Purkinje cell (primary cell): Measurements from ENCODE around the gene CHRNE. TPM values are rescaled to one million over a fixed set of nuclear protein-coding genes. Genes with fewer than 3 reads are reported as not detected.

ENCODE experiments used
- polyA plus RNA-seq: library from polyadenylated mRNA; unstranded; fragments of >200 nt; fragmentation: Nextera tagmentation; gene quantifications from 2 replicates; pipeline ENCODE4 v1.2.1, GENCODE V29; 2014

The CHRNE gene
- polyA plus RNA-seq: not detected in 2 replicates

DNA sequence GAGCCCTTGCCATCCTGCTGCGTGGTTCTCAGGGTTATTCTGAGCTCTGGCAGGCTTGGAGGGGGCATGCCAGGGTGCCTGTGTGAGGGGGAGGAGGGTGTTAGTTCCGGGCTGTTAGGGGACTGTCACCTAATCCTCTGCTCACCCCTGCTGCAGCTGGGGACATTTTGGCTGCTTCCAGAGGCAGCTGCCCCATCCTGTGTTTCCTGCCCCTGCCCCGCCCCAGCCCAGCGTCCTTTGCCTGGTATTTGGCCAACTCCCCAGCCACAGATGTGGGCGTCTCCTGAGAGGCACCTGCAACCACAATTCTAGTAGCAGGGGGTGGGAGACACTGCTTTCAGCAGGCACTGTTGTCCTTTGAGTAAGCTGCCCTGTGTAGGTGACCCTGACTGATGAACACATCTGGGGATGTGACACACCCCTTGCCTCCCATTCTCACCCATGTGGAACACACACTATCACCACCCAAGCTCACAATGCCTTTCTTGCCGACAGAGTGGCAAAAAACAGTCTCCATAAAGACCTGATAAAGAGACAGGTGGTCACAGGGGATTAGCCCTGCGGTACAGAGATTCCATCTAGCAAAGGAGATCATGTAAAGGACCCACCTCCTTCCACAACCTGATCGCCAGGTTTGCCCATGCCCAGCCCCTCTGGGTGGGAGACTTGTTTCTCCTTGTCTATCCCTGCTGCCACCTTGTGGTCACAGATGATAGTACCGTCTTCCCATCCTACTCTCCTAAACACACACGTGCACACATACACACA, at the start of gene CHRNE:
Gene CHRNE (minus strand): TSS at position 48 of the 768 bp plus-strand sequence. CDS start 35 bp downstream, at position 13.

DNA sequence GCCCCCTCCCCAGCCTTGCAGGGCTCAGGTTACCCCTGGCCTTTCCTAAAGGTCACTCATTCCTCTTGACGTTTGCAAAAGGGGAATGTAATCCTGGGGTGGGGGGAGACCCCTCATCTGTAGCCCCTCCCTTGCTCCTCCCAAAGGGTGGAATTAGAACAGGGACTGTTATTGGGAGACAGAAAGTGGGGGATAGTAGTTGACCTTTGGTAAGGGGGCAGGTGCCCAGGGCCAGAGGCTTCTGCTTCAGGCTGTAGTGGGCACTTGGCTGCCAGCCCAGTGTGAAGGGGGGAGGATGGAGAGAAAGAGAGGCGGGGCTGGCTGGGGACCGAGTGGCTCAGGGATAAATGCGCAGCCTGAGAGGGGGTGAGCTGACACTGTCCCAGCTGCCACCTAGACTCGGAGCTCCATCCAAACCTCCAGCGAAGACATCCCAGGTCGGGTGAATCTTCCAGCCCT, 47.9 kb upstream of the CHRNE start, which contains the start of gene ENO3:
Gene ENO3 (plus strand): TSS at position 374 of the 459 bp plus-strand sequence. CDS start 711 bp downstream, outside the sequence.

DNA sequence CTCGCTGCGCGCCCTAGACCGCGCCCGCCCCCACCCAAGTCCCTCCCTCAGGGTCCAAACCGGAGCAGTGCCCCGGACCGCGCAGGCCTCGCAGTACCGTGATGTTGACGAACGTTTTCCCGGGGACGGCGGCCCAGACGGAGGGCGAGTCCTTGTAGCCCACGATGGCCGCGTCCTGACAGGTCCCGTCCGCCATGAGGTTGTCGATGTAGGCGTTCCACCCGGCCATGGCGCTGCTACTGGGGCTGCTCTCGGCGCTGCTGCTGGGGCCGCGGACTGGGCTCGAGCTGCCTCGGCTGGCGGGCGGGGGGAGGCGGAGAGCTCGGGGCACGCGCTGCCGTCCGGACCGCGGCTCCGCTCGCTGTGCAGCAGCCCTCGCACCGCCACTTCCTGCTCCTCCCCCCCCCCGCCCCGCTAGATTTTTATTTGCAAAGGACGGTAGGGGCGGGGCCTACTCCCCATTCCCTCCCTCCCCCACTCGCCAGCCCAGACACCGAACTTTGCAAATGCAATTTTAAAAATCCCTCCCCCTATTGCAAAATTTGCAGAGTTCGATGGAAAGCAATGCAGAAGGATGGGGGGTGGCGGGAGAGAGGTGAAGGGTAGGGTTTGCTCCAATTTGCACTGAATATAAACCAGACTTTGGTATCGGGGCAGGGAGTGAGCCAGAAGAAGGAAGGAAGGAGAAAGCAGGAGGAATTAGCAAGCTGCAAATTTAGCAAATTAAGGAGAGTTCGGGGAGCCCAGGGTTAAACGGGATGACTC, 45.5 kb upstream of the CHRNE start, which contains the start of gene PFN1:
Gene PFN1 (minus strand): TSS at position 365 of the 765 bp plus-strand sequence. CDS start 136 bp downstream, at position 229.

DNA sequence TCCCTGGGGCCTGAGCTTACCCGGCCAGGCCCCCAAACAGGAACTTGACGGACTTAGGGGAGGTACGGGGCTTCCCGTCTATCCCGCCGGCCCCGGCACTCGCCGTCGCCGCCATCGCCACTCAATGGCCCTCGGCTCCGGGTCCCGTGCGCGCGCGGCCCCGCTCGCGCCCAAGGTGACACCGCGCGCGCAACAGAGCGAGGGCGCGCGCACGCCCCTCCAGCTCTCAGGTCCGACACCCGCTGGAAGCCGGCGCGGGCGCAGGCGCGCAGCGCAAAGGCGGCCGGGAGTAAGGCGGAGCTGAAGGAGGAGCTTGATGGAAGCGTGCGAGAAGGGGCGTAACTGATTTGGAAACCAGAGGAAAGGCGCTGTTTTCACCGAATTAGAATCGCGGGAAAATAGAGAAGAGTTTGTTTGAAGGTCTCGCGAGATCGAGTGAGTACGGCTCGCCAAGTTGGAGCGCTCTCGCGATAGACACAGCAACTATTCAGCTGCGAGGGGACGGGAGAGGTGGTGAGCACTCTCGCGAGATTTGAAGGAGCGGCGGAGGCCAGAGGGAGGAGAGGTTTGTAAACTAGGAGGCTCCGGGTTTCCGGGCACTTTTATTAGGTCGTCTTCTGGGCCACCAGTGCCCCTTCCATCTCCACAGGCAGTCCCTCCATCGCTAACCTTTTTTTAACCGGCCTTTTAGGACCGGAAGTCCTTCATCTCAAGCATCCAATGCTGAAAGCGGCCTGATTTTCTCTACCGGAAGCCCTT, 37.1 kb upstream of the CHRNE start, which contains the start of the genes RNF167 and SLC25A11:
Gene RNF167 (plus strand): TSS at position 473 of the 759 bp plus-strand sequence. CDS start 642 bp downstream, outside the sequence.
Gene SLC25A11 (minus strand): TSS at position 251 of the 759 bp plus-strand sequence. CDS start 136 bp downstream, at position 115.

DNA sequence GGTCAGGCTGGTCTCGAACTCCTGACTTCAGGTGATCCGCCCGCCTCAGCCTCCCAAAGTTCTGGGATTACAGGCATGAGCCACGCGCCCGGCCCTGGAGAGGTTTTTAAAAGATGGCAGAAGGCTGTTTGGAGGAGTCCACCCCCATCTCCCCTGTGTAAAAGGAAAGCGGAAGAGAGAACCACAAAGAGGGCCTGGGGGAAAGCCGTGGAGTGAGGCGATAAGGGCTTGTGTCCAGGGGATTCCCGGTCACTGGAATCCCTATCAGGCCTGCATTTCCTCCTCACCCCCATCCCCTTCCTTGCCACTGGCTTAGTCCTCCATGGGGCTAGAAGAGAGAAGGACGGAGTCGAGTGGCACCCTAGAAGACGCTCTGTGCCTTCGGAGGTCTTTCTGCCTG, 29.1 kb upstream of the CHRNE start, which contains the start of gene GP1BA:
Gene GP1BA (plus strand): TSS at position 315 of the 400 bp plus-strand sequence. CDS start 328 bp downstream, outside the sequence.

DNA sequence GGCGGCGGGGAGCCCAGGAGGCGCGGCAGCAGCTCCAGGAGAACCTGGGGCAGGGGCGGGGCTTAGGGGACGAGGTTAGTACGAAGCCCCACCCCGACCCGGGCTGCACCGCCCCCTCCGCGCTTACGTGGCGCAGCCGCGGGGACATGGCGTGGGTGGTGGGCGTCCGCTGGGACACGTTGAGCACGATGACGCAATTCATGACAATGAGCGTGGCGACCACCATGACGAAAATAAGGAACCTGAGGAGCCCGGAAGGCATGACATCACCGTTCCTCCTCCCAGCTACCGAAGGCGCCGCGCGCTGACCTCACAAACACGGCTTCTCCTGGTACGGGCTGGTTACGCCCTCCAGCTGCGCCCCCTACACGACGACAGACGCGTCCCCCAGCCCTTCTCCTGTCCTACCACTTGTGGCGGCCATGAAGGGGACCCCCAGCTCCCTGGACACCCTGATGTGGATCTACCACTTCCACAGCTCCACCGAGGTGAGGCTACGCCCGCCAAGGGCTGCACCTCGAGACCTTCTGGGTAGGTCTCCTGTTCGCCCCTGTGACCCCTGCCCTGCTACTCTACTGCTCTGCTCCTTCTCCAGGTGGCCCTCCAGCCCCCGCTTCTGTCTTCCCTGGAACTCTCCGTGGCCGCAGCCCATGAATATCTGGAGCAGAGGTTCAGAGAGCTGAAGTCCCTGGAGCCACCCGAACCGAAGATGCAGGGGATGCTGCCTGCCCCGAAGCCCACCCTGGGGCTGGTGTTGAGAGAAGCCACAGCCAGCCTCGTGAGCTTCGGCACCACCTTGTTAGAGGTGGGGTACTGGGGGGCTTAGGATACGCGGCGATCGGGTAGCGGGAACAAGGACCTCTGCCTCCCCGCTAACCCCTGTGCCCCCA, 3.3 kb downstream of the CHRNE start, which contains the start of gene C17orf107:
Gene C17orf107 (plus strand): TSS at position 196 of the 890 bp plus-strand sequence. CDS start 227 bp downstream, at position 423.

Other genes starting within 250 kb of the CHRNE start
- gene PELP1, start 199.0 kb downstream of the CHRNE start, polyA plus RNA-seq: 2.6 and 2.9 TPM in 2 replicates
- 5.8 and 6.3 TPM in 2 replicates for gene ARRB2, start 192.5 kb downstream of the CHRNE start, polyA plus RNA-seq
- gene MED11, start 171.7 kb downstream of the CHRNE start, polyA plus RNA-seq: 72.1 and 82.0 TPM in 2 replicates
- gene ZMYND15, start 163.3 kb downstream of the CHRNE start, polyA plus RNA-seq: not detected in 2 replicates
- gene CXCL16, start 163.2 kb downstream of the CHRNE start, polyA plus RNA-seq: 0.25 and 1.1 TPM in 2 replicates
- not detected in 2 replicates for gene TM4SF5, start 131.2 kb downstream of the CHRNE start, polyA plus RNA-seq
- not detected in 2 replicates for gene VMO1, start 116.7 kb downstream of the CHRNE start, polyA plus RNA-seq
- not detected in 2 replicates for gene GLTPD2, start 114.1 kb downstream of the CHRNE start, polyA plus RNA-seq
- 377 and 424 TPM in 2 replicates for gene PSMB6, start 106.9 kb downstream of the CHRNE start, polyA plus RNA-seq
- 1.2 and 1.6 TPM in 2 replicates for gene PLD2, start 95.9 kb downstream of the CHRNE start, polyA plus RNA-seq
- gene MINK1, start 69.8 kb downstream of the CHRNE start, polyA plus RNA-seq: 9.8 and 11.1 TPM in 2 replicates
- gene C17orf107, start 3.6 kb downstream of the CHRNE start, polyA plus RNA-seq: 0.75 TPM in 1 of 2 replicates, not detected in the other
- gene GP1BA, start 29.2 kb upstream of the CHRNE start, polyA plus RNA-seq: 0.31 and 0.38 TPM in 2 replicates
- gene SLC25A11, start 36.9 kb upstream of the CHRNE start, polyA plus RNA-seq: 27.6 and 40.9 TPM in 2 replicates
- 37.3 and 38.4 TPM in 2 replicates for gene RNF167, start 37.2 kb upstream of the CHRNE start, polyA plus RNA-seq
- gene PFN1, start 45.4 kb upstream of the CHRNE start, polyA plus RNA-seq: 35.7 and 55.5 TPM in 2 replicates
- 2.1 and 2.4 TPM in 2 replicates for gene ENO3, start 48.0 kb upstream of the CHRNE start, polyA plus RNA-seq
- gene SPAG7, start 64.7 kb upstream of the CHRNE start, polyA plus RNA-seq: 44.8 and 73.7 TPM in 2 replicates
- gene CAMTA2, start 84.6 kb upstream of the CHRNE start, polyA plus RNA-seq: 1.0 and 8.4 TPM in 2 replicates
- 2.1 and 2.5 TPM in 2 replicates for gene INCA1, start 94.4 kb upstream of the CHRNE start, polyA plus RNA-seq
- 0.38 TPM in 1 of 2 replicates, not detected in the other for gene KIF1C, start 94.9 kb upstream of the CHRNE start, polyA plus RNA-seq
- gene SLC52A1, start 132.3 kb upstream of the CHRNE start, polyA plus RNA-seq: not detected in 2 replicates
- 2.5 and 3.4 TPM in 2 replicates for gene ZFP3, start 175.4 kb upstream of the CHRNE start, polyA plus RNA-seq
- 1.7 TPM in 1 of 2 replicates, not detected in the other for gene ZNF232, start 208.8 kb upstream of the CHRNE start, polyA plus RNA-seq
- gene USP6, start 212.9 kb upstream of the CHRNE start, polyA plus RNA-seq: 1.7 and 2.3 TPM in 2 replicates